HCT116 (cell line): Measurements from ENCODE around the gene UBE2L5. TPM values are rescaled to one million over a fixed set of nuclear protein-coding genes. Genes with fewer than 3 reads are reported as not detected.

Experiments
- ATAC-seq: fragments of 200-7000 bp; cut with Tn5 transposase; 2 replicates; pipeline ENCODE4 v1.9.1; 2020; ENCODE audit warnings: mild to moderate bottlenecking, moderate library complexity
- BruUV-seq: library from RNA; stranded (reverse); fragments of 400-500 nt; replicated peaks from 2 replicates; lab custom pipeline; 2021; lab: Mats Ljungman, UMichigan
- CTCF ChIA-PET: fragments of 300-600 bp; sonication (Branson Sonifier 250); formaldehyde crosslinking; loops from one replicate; lab custom pipeline; 2021; ENCODE audit warnings: antibody characterized with exemption; lab: Charles Lee
- POLR2A ChIA-PET: fragments of 300-600, 350-600 bp; sonication (Branson Sonifier 250); formaldehyde crosslinking; loops from one replicate; lab custom pipeline; 2021; ENCODE audit warnings: antibody characterized with exemption; lab: Charles Lee
- RAD21 ChIA-PET, 2 experiments: fragments of 300-600 bp; sonication (Branson Sonifier 250); formaldehyde crosslinking; loops; one replicate each; lab custom pipeline; 2023; ENCODE audit warnings: low total read pairs in 2 of 2; ENCODE audit not compliant: uncharacterized antibody in 2 of 2, unreplicated experiment in 2 of 2, low non-redundant PET in 1 of 2; lab: Charles Lee
- DNase-seq: peaks from one replicate; pipeline ENCODE4 v3.0.0-alpha.2; 2010; ENCODE audit warnings: low read depth, low spot score
- H2AFZ ChIP-seq: fragments of 200-600 bp; shearing (Covaris generic), sonication (generic); 2 replicates; pipeline ENCODE4 v1.6.1; 2017; ENCODE audit warnings: low read depth, mixed run types, mixed read lengths, antibody characterized with exemption, low read length; ENCODE audit not compliant: poor library complexity, severe bottlenecking
- H3K27ac ChIP-seq: 2 replicates; pipeline ENCODE4 v1.5.1; 2012; ENCODE audit warnings: low read depth, low read length
- H3K27me3 ChIP-seq: fragments of 200-600 bp; sonication (generic); 2 replicates; pipeline ENCODE4 v1.6.1; 2016; ENCODE audit warnings: mixed run types, low read length, mixed read lengths; ENCODE audit not compliant: insufficient read depth
- H3K36me3 ChIP-seq, 2 experiments: fragments of 200-500 bp in 1 of 2; fragments of 200-600 bp in 1 of 2; sonication (Bioruptor generic) in 1 of 2; sonication (generic) in 1 of 2; 2 replicates each; pipeline versions ENCODE4 v1.5.1 to v1.6.1; 2014 to 2016; ENCODE audit warnings: low read length in 2 of 2, inconsistent platforms in 1 of 2, mixed read lengths in 1 of 2, mixed run types in 1 of 2; ENCODE audit not compliant: insufficient read depth in 2 of 2, control insufficient read depth in 1 of 2
- H3K4me1 ChIP-seq, 2 experiments: fragments of 200-600 bp in 1 of 2; sonication (generic) in 1 of 2; 2 replicates each; pipeline versions ENCODE4 v1.5.1 to v1.6.1; 2012 to 2017; ENCODE audit warnings: low read length in 2 of 2, inconsistent platforms in 1 of 2, mild to moderate bottlenecking in 1 of 2, mixed read lengths in 1 of 2, mixed run types in 1 of 2, moderate library complexity in 1 of 2; ENCODE audit not compliant: insufficient read depth in 2 of 2, control insufficient read depth in 1 of 2
- H3K4me2 ChIP-seq: fragments of 200-600 bp; sonication (generic); 2 replicates; pipeline ENCODE4 v1.6.1; 2017; ENCODE audit warnings: mixed run types, low read length, mixed read lengths
- H3K4me3 ChIP-seq, 2 experiments: fragments of 200-600 bp in 1 of 2; sonication (generic) in 1 of 2; replicated peaks in 1 of 2; 2 replicates each; pipeline ENCODE4 v1.5.1; 2011 to 2016; ENCODE audit warnings: low read length in 2 of 2, control low read depth in 1 of 2, low read depth in 1 of 2, mild to moderate bottlenecking in 1 of 2, mixed read lengths in 1 of 2, mixed run types in 1 of 2
- H3K79me2 ChIP-seq: fragments of 200-600 bp; sonication (generic); 2 replicates; pipeline ENCODE4 v1.6.1; 2017; ENCODE audit warnings: mild to moderate bottlenecking, mixed run types, low read length, moderate library complexity, mixed read lengths; ENCODE audit not compliant: insufficient read depth
- H3K9ac ChIP-seq: fragments of 200-600 bp; sonication (generic); 2 replicates; pipeline ENCODE4 v1.6.1; 2016; ENCODE audit warnings: low read length, mixed read lengths
- H3K9me2 ChIP-seq: fragments of 200-600 bp; sonication (generic), shearing (Covaris generic); 2 replicates; pipeline ENCODE4 v1.6.1; 2017; ENCODE audit warnings: mixed run types, mild to moderate bottlenecking, moderate library complexity; ENCODE audit not compliant: insufficient read depth
- H3K9me3 ChIP-seq, 2 experiments: fragments of 200-500 bp in 1 of 2; fragments of 200-600 bp in 1 of 2; sonication (Bioruptor generic) in 1 of 2; sonication (generic) in 1 of 2; 2 replicates each; pipeline ENCODE4 v1.6.1; 2014 to 2017; ENCODE audit warnings: low read length in 2 of 2, mixed read lengths in 2 of 2, inconsistent platforms in 1 of 2, low read depth in 1 of 2, mild to moderate bottlenecking in 1 of 2, mixed run types in 1 of 2, moderate library complexity in 1 of 2; ENCODE audit not compliant: control insufficient read depth in 1 of 2, insufficient read depth in 1 of 2
- H4K20me1 ChIP-seq: fragments of 200-600 bp; sonication (generic), shearing (Covaris generic); 2 replicates; pipeline ENCODE4 v1.6.1; 2017; ENCODE audit warnings: mixed run types, mild to moderate bottlenecking, moderate library complexity; ENCODE audit not compliant: insufficient read depth
- ATF3 ChIP-seq: IDR thresholded peaks from 2 replicates; pipeline ENCODE4 v1.6.1; 2012
- CBX3 ChIP-seq: IDR thresholded peaks from 2 replicates; pipeline ENCODE4 v1.6.1; 2012; ENCODE audit warnings: low read depth
- CEBPB ChIP-seq: IDR thresholded peaks from 2 replicates; pipeline ENCODE4 v1.6.1; 2012; ENCODE audit warnings: low read depth
- EGR1 ChIP-seq: IDR thresholded peaks from 2 replicates; pipeline ENCODE4 v1.6.1; 2012; ENCODE audit warnings: low read depth
- ELF1 ChIP-seq: IDR thresholded peaks from 2 replicates; pipeline ENCODE4 v1.6.1; 2012; ENCODE audit warnings: low read depth, borderline replicate concordance
- EZH2 ChIP-seq: fragments of 200-600 bp; sonication (generic); IDR thresholded peaks from 2 replicates; pipeline ENCODE4 v1.6.1; 2017; ENCODE audit warnings: antibody characterized with exemption, mixed run types
- EZH2phosphoT487 ChIP-seq: fragments of 200-600 bp; IDR thresholded peaks from 2 replicates; pipeline ENCODE4 v1.6.1; 2018; ENCODE audit warnings: antibody characterized with exemption, borderline replicate concordance
- FOSL1 ChIP-seq: IDR thresholded peaks from 2 replicates; pipeline ENCODE4 v1.6.1; 2012; ENCODE audit warnings: low read depth
- POLR2A ChIP-seq: IDR thresholded peaks from 2 replicates; pipeline ENCODE4 v1.7.0; 2011; ENCODE audit warnings: borderline replicate concordance; ENCODE audit not compliant: insufficient read depth, insufficient read length; ENCODE audit errors: extremely low read depth
- POLR2AphosphoS5 ChIP-seq: IDR thresholded peaks from 2 replicates; pipeline ENCODE4 v1.6.1; 2011; ENCODE audit warnings: mild to moderate bottlenecking, low read depth, low read length, moderate library complexity
- RAD21 ChIP-seq: IDR thresholded peaks from 2 replicates; pipeline ENCODE4 v1.6.1; 2012; ENCODE audit warnings: low read depth, mild to moderate bottlenecking
- SIN3A ChIP-seq: IDR thresholded peaks from 2 replicates; pipeline ENCODE4 v1.6.1; 2012; ENCODE audit warnings: low read depth
- SP1 ChIP-seq: IDR thresholded peaks from 2 replicates; pipeline ENCODE4 v1.6.1; 2012; ENCODE audit warnings: low read depth
- TCF7L2 ChIP-seq: IDR thresholded peaks from 2 replicates; pipeline ENCODE4 v1.7.0; 2011; ENCODE audit warnings: borderline replicate concordance, inconsistent platforms; ENCODE audit not compliant: insufficient read depth, insufficient read length; ENCODE audit errors: extremely low read depth
- YY1 ChIP-seq: IDR thresholded peaks from 2 replicates; pipeline ENCODE4 v1.6.1; 2011; ENCODE audit warnings: low read length, low read depth, moderate library complexity, mild to moderate bottlenecking; ENCODE audit not compliant: insufficient replicate concordance; ENCODE audit errors: extremely low read depth
- ZFX ChIP-seq: fragments of 450-650 bp; IDR thresholded peaks from 2 replicates; pipeline ENCODE4 v1.6.1; 2017
- ZNF274 ChIP-seq: fragments of 200-500 bp; sonication (Bioruptor generic); IDR thresholded peaks from 2 replicates; pipeline ENCODE4 v1.6.1; 2014; ENCODE audit warnings: mild to moderate bottlenecking, low read depth, low read length, inconsistent platforms
- intact Hi-C: fragments of 100-400 bp; cut with micrococcal nuclease; formaldehyde crosslinking; loops from 2 replicates; pipeline ENCODE4 v1.10.0; 2022
- total RNA-seq: library from RNA; stranded (reverse); gene quantifications from one replicate; pipeline ENCODE4 v1.2.1, GENCODE V29; 2021; ENCODE audit not compliant: unreplicated experiment
- TF ChIP-seq, protein P1 (sequence below): IDR thresholded peaks from 2 replicates; pipeline ENCODE4 v1.6.1; 2011; ENCODE audit warnings: mild to moderate bottlenecking, low read length, moderate library complexity; ENCODE audit not compliant: insufficient replicate concordance; ENCODE audit errors: extremely low read depth
- TF ChIP-seq, protein P2 (sequence below), 3 experiments: fragments of 200-600 bp in 1 of 3; sonication (generic) in 1 of 3; IDR thresholded peaks in 2 of 3; conservative IDR thresholded peaks in 1 of 3; 2 replicates each; pipeline ENCODE4 v1.5.1; 2012 to 2017; ENCODE audit warnings: low read depth in 2 of 3, low read length in 2 of 3, antibody characterized with exemption in 1 of 3, borderline replicate concordance in 1 of 3, control low read depth in 1 of 3, mild to moderate bottlenecking in 1 of 3, mixed read lengths in 1 of 3, mixed run types in 1 of 3, moderate library complexity in 1 of 3; ENCODE audit not compliant: insufficient read depth in 1 of 3

UBE2L5 gene
- total RNA-seq, 1 experiment from 2014 or later: 0.15 TPM

DNA sequence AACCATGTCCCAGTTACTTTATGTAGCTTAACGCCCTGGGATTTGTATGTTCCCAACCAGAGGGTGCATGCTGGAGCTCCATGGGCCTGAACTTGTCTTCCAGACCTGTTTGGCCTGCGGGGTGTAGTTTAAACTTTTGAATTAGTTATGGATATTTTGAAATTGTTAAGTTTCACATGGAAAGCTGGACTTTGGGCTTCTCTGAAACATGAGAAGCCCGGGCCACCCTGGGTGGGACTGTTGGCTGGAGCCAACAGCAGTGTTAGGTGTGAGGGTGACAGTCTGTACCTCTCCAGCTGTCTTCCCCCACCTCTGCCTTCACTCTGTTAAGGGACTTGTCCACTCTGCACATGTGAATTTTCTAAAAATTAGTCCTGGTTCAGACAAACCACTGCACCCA lies 1.6 kb downstream of the UBE2L5 start:
- H3K36me3 ChIP-seq: no peaks in the 10 kb centered on the region
- H3K9ac ChIP-seq: no peak overlapping the region
- H2AFZ ChIP-seq: no peak overlapping the region
- ChIA-PET RAD21 (no interaction called here), CTCF (interaction anchor here (1.3 kb wide), 1 partner anchor 291 kb away, joined by 3 read pairs; no protein-coding TSS in a partner anchor), POLR2A (interaction anchor here (1.1 kb wide), 1 partner anchor 11 kb away, joined by 3 read pairs; no protein-coding TSS in a partner anchor)
- ATAC-seq: no peak
- intact Hi-C loops: no loop called here
- H3K9me3 ChIP-seq: no peaks in the 10 kb centered on the region
- TF ChIP-seq SP1: no peak
- TF ChIP-seq ATF3: no peak
- TF ChIP-seq EGR1: no peak
- no peak for TF ChIP-seq POLR2A
- TF ChIP-seq, protein P1, sequence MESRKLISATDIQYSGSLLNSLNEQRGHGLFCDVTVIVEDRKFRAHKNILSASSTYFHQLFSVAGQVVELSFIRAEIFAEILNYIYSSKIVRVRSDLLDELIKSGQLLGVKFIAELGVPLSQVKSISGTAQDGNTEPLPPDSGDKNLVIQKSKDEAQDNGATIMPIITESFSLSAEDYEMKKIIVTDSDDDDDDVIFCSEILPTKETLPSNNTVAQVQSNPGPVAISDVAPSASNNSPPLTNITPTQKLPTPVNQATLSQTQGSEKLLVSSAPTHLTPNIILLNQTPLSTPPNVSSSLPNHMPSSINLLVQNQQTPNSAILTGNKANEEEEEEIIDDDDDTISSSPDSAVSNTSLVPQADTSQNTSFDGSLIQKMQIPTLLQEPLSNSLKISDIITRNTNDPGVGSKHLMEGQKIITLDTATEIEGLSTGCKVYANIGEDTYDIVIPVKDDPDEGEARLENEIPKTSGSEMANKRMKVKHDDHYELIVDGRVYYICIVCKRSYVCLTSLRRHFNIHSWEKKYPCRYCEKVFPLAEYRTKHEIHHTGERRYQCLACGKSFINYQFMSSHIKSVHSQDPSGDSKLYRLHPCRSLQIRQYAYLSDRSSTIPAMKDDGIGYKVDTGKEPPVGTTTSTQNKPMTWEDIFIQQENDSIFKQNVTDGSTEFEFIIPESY: no peak
- no peak for TF ChIP-seq YY1
- no peak for TF ChIP-seq CEBPB
- no peak for TF ChIP-seq CBX3
- no peak for TF ChIP-seq EZH2
- no peak for TF ChIP-seq ZNF274
- no peak for TF ChIP-seq SIN3A
- TF ChIP-seq ELF1: no peak
- TF ChIP-seq, protein P2, sequence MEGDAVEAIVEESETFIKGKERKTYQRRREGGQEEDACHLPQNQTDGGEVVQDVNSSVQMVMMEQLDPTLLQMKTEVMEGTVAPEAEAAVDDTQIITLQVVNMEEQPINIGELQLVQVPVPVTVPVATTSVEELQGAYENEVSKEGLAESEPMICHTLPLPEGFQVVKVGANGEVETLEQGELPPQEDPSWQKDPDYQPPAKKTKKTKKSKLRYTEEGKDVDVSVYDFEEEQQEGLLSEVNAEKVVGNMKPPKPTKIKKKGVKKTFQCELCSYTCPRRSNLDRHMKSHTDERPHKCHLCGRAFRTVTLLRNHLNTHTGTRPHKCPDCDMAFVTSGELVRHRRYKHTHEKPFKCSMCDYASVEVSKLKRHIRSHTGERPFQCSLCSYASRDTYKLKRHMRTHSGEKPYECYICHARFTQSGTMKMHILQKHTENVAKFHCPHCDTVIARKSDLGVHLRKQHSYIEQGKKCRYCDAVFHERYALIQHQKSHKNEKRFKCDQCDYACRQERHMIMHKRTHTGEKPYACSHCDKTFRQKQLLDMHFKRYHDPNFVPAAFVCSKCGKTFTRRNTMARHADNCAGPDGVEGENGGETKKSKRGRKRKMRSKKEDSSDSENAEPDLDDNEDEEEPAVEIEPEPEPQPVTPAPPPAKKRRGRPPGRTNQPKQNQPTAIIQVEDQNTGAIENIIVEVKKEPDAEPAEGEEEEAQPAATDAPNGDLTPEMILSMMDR (IDR thresholded peaks at IDR 0.05 in 2 of 3, conservative IDR thresholded peaks at IDR 0.05 in 1 of 3; ENCODE audit: borderline replicate concordance in 1 of 3, insufficient read depth in 1 of 3, low read depth in 2 of 3, low read length in 2 of 3): no peak
- no peak for TF ChIP-seq POLR2AphosphoS5
- no peak for TF ChIP-seq RAD21
- TF ChIP-seq FOSL1: no peak
- TF ChIP-seq TCF7L2: no peak
- TF ChIP-seq ZFX: no peak
- no peak for TF ChIP-seq EZH2phosphoT487
- H3K27me3 ChIP-seq: no peaks in the 10 kb centered on the region
- no peaks in the 10 kb centered on the region for H4K20me1 ChIP-seq
- no TSS peak for BruUV-seq
- H3K27ac ChIP-seq: no peak overlapping the region
- H3K4me1 ChIP-seq: peaks cover 15 to 40% of the 10 kb centered on the region in 2 experiments
- no peak overlapping the region for H3K4me3 ChIP-seq
- H3K9me2 ChIP-seq: no peaks in the 10 kb centered on the region
- H3K4me2 ChIP-seq: no peak overlapping the region
- no peak for DNase-seq
- no peaks in the 10 kb centered on the region for H3K79me2 ChIP-seq
